Activated T-cell treated with anti-CD3 and anti-CD28 coated beads for 1 hour (primary cell): Measurements from ENCODE around the gene HSPB6.

Source experiments
- DNase-seq: peaks from one replicate; pipeline ENCODE4 v3.0.0-alpha.2; 2020; ENCODE audit warnings: low read depth

Gene HSPB6

GRCh38 chr19:35715981-35716800, 40.6 kb downstream of the HSPB6 start:
- no peak for DNase-seq

GRCh38 chr19:35715355-35715809, 41.4 kb downstream of the HSPB6 start:
- no peak for DNase-seq

GRCh38 chr19:35714601-35715354, 42.1 kb downstream of the HSPB6 start:
- no peak for DNase-seq

GRCh38 chr19:35713904-35714495, 42.8 kb downstream of the HSPB6 start:
- DNase-seq, result no peak

GRCh38 chr19:35713506-35713850, 43.4 kb downstream of the HSPB6 start:
- no peak for DNase-seq

GRCh38 chr19:35712567-35713505, 44.0 kb downstream of the HSPB6 start:
- no peak for DNase-seq

GRCh38 chr19:35710784-35711723, 45.8 kb downstream of the HSPB6 start:
- no peak for DNase-seq

- no peak for DNase-seq
Observed at GRCh38 chr19:35708391-35708790, 48.4 kb downstream of the HSPB6 start.
